Central memory CD8-positive, alpha-beta T cell (primary cell): Measurements from ENCODE around the gene GRSF1.
"Not testable (repeated sequence)": the region's sequence is repeated elsewhere in the genome, so short reads cannot be mapped to it uniquely, and the experiment has no call there.

Source experiments
- ATAC-seq: fragments of 150-1000 bp; cut with Tn5 transposase; replicated peaks from 2 replicates; pipeline ENCODE4 v1.10.0; 2022; ENCODE audit warnings: mild to moderate bottlenecking, moderate FRiP score, moderate number of reproducible peaks; ENCODE audit not compliant: poor library complexity, severe bottlenecking; ENCODE audit errors: extremely low read depth
- DNase-seq, 2 donors: peaks; one replicate each; pipeline ENCODE4 v3.0.0; 2021; ENCODE audit warnings: low spot score in 2 of 2
- H3K27ac Mint-ChIP-seq: one replicate; pipeline ENCODE4 v1.8.0; 2022; ENCODE audit warnings: low read depth, mild to moderate bottlenecking, moderate library complexity, mixed read lengths
- H3K27me3 Mint-ChIP-seq: one replicate; pipeline ENCODE4 v1.8.0; 2022; ENCODE audit warnings: mixed read lengths
- H3K36me3 Mint-ChIP-seq: one replicate; pipeline ENCODE4 v1.8.0; 2022; ENCODE audit warnings: mild to moderate bottlenecking, moderate library complexity, mixed read lengths; ENCODE audit not compliant: insufficient read depth
- H3K4me1 Mint-ChIP-seq: one replicate; pipeline ENCODE4 v1.8.0; 2022; ENCODE audit warnings: mixed read lengths
- H3K4me3 Mint-ChIP-seq: one replicate; pipeline ENCODE4 v1.8.0; 2022; ENCODE audit warnings: mild to moderate bottlenecking, moderate library complexity, mixed read lengths
- H3K9me3 Mint-ChIP-seq: one replicate; pipeline ENCODE4 v1.8.0; 2022; ENCODE audit warnings: mixed read lengths

GRSF1 gene

DNA sequence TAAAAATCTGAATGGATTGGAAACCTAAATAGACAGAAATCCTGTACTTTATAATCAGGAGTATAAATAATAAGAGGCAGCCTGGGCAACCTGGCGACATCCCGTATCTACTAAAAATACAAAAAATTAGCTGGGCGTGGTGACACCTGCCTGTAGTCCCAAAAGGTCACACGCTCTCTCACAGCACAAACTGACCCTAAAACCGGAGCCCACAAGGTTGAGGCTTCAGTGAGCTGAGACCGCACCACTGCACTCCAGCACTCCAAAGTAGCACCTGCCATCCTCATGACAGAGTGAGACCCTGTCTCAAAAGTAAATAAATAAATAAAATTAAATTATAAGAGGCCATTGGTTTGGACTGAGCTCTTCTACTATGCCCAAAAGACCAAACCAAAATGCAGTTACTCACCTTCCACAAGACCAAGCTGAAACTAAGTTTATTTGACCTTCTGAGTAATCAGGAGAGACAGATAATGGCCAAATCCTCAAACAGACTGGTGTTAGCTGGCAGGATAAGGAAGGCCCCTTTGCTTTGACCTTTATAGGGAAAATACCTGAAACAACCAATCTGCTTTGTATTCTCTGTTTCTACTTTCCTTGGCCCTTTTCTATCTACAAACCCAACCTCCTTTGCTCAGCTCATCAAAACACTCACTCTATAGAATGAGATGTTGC lies 3.2 kb upstream of the GRSF1 start:
- DNase-seq (no peak), ATAC-seq (no peak)
- H3K9me3 Mint-ChIP-seq, result no peaks in the 10 kb centered on the region
- H3K27me3 Mint-ChIP-seq, result no peaks in the 10 kb centered on the region
- peaks cover 11% of the 10 kb centered on the region for H3K4me1 Mint-ChIP-seq
- peaks cover 8% of the 10 kb centered on the region for H3K36me3 Mint-ChIP-seq
- H3K27ac Mint-ChIP-seq, result no peak overlapping the region
- H3K4me3 Mint-ChIP-seq, result no peak overlapping the region

DNA sequence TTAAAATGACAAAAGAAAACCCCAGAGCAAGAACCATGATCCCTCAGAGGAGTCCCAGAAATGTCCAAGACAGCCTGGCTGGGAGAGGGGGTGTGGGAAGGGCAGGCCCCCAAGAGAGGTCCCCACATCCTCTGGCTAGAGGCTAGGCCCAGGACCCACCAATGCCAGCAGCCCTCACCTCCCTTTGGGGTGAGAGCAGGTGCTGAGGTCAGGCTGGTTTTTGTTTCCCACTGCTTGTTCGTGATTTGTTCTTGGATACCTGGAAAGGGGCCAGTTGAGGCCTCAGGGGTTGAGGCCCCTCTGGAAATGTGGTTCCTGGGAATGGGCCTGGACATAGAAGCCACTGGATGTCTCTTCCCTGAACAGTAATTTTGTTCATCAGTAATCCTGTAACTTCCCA lies 2.3 kb upstream of the GRSF1 start:
- H3K4me1 Mint-ChIP-seq, result peaks cover 14% of the 10 kb centered on the region
- H3K36me3 Mint-ChIP-seq, result peaks cover 8% of the 10 kb centered on the region
- no peak for ATAC-seq
- no peak for DNase-seq
- H3K9me3 Mint-ChIP-seq, result no peaks in the 10 kb centered on the region
- no peak overlapping the region for H3K27ac Mint-ChIP-seq
- H3K27me3 Mint-ChIP-seq, result no peaks in the 10 kb centered on the region
- H3K4me3 Mint-ChIP-seq, result no peak overlapping the region

DNA sequence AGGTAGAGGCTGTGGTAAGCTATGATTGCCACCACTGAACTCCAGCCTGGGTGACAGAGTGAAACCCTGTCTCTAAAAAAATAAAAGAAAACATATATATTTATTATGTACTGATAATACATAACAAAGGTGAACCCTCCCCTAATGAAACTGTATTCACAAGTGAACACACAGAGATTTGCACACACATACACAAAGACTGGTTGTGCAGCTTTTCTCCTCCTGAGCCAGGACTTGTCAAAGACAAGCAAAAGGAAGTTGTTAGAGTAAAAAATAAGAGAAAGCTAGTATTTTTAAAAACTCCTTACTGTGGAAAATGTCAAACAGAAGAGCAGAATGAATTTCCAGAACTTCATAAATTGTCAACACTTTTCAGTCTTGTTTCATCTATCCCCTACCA lies 1.5 kb upstream of the GRSF1 start:
- Mint-ChIP-seq H3K4me1 (peaks cover 21% of the 10 kb centered on the region), H3K9me3 (no peaks in the 10 kb centered on the region), H3K27ac (no peak overlapping the region), H3K36me3 (peaks cover 10% of the 10 kb centered on the region), H3K27me3 (no peaks in the 10 kb centered on the region), H3K4me3 (no peak overlapping the region)
- DNase-seq, result no peak
- ATAC-seq, result no peak

DNA sequence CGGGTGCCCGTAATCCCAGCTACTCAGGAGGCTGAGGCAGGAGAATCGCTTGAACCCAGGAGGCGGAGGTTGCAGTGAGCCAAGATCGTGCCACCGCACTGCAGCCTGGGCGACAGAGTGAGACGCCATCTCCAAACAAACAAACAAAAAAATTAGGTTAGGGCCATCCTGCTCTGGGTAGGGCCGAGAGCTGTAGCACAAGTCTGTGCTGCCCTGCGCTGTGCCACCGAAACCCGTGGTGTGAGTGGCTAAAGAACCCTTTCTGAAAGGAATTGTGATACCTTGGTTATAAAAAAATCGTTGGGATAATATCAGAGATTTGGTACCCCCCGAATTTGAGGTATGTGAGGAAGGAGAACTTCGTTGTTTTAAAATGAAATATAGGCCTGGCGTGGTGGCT lies 941 bp upstream of the GRSF1 start:
- not testable (repeated sequence) for H3K27ac Mint-ChIP-seq, H3K9me3 Mint-ChIP-seq, ATAC-seq, H3K4me3 Mint-ChIP-seq, DNase-seq, H3K27me3 Mint-ChIP-seq
- H3K36me3 Mint-ChIP-seq, result peaks cover 13% of the 10 kb centered on the region
- H3K4me1 Mint-ChIP-seq, result peaks cover 24% of the 10 kb centered on the region

DNA sequence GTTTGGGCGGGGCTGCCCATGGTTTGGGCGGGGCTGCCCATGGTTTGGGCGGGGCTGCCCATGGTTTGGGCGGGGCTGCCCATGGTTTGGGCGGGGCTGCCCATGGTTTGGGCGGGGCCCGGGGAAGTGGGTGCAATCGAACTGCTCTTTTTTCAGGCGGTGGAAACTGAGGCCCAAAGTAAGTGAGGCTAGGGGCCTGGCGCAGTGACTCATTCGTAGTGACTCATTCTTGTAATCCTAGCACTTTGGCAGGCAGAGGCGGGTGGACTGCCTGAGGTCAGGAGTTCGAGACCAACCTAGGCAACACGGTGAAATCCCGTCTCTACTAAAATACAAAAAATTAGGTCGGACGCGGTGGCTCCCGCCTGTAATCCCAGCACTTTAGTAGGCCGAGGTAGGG lies 447 bp upstream of the GRSF1 start:
- not testable (repeated sequence) for H3K27me3 Mint-ChIP-seq, ATAC-seq, H3K9me3 Mint-ChIP-seq
- Mint-ChIP-seq H3K4me3 (peak overlapping the region; percentile 97), H3K4me1 (peaks cover 24% of the 10 kb centered on the region), H3K27ac (peak overlapping the region; percentile 46), H3K36me3 (peaks cover 17% of the 10 kb centered on the region)
- DNase-seq, result peak; percentile 47 to 53

DNA sequence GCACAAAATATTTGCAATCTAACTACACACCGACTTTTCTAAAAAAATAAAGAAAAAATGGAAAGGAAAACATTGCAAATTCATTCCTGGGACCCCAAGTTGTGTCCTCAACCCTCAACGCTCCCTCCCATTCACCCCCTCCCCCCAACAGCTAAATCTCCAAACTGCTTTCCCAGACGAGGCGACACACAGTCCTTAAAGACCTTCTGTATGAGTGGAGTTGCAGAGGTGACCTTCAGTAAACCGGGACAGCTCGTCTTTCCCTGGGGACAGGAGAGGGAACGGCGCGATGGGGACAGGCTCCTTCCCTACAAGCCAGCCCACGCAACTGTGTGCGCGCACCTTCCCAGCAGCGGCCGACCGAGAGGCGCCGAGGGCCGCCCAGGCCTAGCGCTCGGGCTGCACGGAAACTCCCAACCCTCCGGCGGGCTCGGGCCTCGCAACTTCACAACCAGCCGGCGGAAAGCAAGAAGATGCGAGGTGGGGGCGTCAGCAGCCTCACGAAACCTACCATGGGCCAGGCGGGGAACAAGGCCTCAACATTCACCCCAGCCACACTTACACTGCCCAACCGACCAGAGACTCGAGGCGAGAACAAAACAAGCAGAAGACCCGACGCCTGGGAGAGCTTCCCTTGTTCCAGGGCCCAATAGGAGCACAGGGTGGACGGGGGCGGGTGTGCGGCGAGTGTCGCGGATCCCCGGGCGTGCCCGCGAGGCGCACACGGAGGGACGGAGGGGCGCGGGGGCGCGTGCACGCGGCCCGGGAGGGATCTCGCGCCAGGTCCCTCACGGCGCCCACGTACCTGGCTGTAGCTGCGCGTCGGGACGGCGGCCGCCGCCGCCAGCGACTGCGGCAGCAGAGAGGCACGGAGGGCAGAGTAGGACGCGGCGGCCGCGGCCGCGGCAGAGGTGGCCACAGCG lies 763 bp downstream of the GRSF1 start:
- Mint-ChIP-seq H3K27me3 (no peaks in the 10 kb centered on the region), H3K4me3 (peak overlapping the region; percentile 97), H3K9me3 (no peaks in the 10 kb centered on the region), H3K36me3 (peaks cover 25% of the 10 kb centered on the region), H3K4me1 (peaks cover 30% of the 10 kb centered on the region), H3K27ac (peak overlapping the region; percentile 93)
- ATAC-seq (peak; percentile 63), DNase-seq (peak; percentile 44 to 48)

DNA sequence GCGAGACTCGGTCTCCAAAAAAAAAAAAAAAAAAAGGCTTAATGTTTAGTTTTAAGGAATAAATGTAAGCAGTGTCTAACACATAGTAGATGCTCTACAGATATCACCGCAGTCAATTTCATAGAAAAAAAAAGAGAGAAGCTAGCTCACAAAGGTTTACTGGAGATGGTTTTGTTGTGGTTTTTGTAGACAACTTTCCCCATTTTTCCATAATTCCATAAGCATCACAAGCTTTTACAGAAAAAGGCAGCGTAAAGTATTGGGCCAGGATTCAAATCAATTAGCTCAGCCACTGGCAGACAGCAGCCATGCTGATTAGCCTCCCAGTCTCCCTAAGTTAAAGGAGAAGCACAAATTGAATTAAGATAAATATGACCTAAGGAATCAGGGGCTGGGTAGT lies 1.5 kb downstream of the GRSF1 start:
- peak overlapping the region; percentile 93 for H3K27ac Mint-ChIP-seq
- no peaks in the 10 kb centered on the region for H3K9me3 Mint-ChIP-seq
- no peaks in the 10 kb centered on the region for H3K27me3 Mint-ChIP-seq
- H3K4me3 Mint-ChIP-seq, result peak overlapping the region; percentile 97
- DNase-seq (no peak), ATAC-seq (no peak)
- peaks cover 34% of the 10 kb centered on the region for H3K4me1 Mint-ChIP-seq
- H3K36me3 Mint-ChIP-seq, result peaks cover 28% of the 10 kb centered on the region

DNA sequence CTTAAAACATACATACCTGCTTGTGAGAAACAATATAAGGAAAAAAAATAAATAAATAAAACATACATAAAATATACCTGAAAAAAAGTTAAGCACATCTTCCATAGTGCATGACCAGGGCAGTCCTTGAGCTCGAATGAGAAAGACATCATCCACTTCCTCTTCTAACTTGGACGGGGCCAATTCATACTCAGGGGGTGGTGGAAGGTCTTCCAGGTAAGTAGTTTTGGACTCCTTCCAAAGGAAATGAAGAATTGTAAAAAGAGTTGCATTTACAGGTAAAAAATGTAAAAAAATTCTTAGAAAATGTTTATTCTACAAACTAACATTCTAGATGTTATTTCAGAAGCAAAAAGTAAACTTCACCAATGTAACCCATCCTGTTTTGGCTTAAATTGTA lies 3.6 kb downstream of the GRSF1 start:
- ATAC-seq (no peak), DNase-seq (no peak)
- Mint-ChIP-seq H3K36me3 (peaks cover 42% of the 10 kb centered on the region), H3K9me3 (no peaks in the 10 kb centered on the region), H3K4me3 (no peak overlapping the region), H3K27me3 (no peaks in the 10 kb centered on the region), H3K4me1 (peaks cover 38% of the 10 kb centered on the region), H3K27ac (peak overlapping the region; percentile 27)

DNA sequence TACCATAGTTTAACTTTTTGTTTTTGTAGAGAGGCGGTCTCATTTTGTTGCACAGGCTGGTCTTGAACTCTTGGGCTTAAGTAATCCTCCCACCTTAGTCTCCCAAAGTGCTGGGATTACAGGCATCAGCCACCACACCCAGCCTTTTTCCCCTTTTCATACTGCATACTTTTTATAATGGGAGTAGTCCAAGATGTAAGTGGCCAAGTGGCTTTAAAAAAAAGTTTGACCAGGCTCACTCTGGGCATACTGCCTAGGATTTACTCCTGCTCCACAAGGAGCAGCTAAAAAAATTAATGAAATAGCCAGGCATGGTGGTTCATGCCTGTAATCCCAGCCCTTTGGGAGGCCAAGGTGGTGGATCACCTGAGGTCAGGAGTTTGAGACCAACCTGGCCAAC lies 6.0 kb downstream of the GRSF1 start:
- Mint-ChIP-seq H3K27me3 (no peaks in the 10 kb centered on the region), H3K27ac (no peak overlapping the region), H3K9me3 (no peaks in the 10 kb centered on the region), H3K36me3 (peaks cover 56% of the 10 kb centered on the region), H3K4me1 (peaks cover 33% of the 10 kb centered on the region), H3K4me3 (no peak overlapping the region)
- DNase-seq, result no peak
- ATAC-seq, result no peak

DNA sequence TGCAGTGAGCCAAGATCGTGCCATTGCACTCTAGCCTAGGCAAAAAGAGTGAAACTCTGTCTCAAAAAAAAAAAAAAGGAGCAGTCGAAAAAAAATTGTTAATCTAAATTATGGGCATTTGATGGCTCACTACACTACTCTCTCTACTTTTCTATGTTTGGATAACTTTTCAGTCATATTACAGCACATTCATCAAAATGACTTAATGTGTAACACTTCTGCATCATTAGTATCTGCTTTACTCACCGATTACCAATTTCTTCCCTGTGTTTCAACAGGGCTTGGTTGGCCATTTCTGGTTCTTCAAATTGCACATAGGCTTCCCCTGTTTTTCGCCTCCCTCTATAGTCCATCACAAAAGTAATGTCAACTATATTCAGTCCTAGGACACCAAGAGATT lies 8.4 kb downstream of the GRSF1 start:
- DNase-seq (no peak), ATAC-seq (no peak)
- no peak overlapping the region for H3K4me3 Mint-ChIP-seq
- H3K27ac Mint-ChIP-seq, result no peak overlapping the region
- no peaks in the 10 kb centered on the region for H3K27me3 Mint-ChIP-seq
- H3K4me1 Mint-ChIP-seq, result peaks cover 17% of the 10 kb centered on the region
- no peaks in the 10 kb centered on the region for H3K9me3 Mint-ChIP-seq
- H3K36me3 Mint-ChIP-seq, result peaks cover 71% of the 10 kb centered on the region

DNA sequence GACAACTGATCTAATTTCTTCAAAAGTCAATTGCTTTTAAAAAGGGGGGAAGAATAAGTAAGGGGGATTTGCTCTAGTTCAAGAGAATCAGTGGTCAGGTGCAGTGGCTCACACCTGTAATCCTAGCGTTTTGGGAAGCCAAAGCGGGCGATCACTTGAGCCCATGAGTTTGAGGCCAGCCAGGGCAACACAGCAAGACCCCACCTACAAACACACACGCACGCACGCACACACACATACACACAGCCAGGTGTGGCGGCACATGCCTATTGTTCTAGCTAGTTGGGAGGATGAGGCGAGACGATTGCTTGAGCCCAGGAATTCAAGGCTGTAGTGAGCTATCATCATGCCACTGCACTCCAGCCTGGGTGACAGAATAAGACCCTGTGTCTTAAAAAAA lies 9.6 kb downstream of the GRSF1 start:
- no peaks in the 10 kb centered on the region for H3K9me3 Mint-ChIP-seq
- no peak for DNase-seq

DNA sequence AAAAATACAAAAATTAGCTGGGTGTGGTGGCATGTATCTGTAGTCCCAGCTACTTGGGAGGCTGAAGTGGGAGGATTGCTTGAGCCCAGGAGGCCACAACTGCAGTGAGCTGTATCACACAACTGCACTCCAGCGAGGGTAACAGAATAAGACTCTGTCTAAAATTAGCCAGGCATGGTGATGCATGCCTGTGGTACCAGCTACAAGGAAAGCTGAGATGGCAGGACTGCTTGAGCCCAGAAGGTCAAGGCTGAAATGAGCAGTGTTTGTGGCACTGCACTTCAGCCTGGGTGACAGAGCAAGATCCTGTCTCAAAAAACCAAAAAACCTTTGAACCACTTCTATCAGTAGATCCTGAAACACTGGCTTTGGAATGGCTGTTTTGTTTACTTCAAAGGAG lies 10.2 kb downstream of the GRSF1 start:
- Mint-ChIP-seq H3K4me1 (peaks cover 8% of the 10 kb centered on the region), H3K27ac (no peak overlapping the region), H3K9me3 (no peaks in the 10 kb centered on the region), H3K27me3 (no peaks in the 10 kb centered on the region), H3K4me3 (no peak overlapping the region), H3K36me3 (peaks cover 76% of the 10 kb centered on the region)
- DNase-seq, result no peak
- no peak for ATAC-seq

More for the DNA sequence above, 9.6 kb downstream of the GRSF1 start:
- H3K4me3 Mint-ChIP-seq, result no peak overlapping the region
- peaks cover 75% of the 10 kb centered on the region for H3K36me3 Mint-ChIP-seq
- no peaks in the 10 kb centered on the region for H3K27me3 Mint-ChIP-seq
- no peak for ATAC-seq
- peaks cover 14% of the 10 kb centered on the region for H3K4me1 Mint-ChIP-seq
- H3K27ac Mint-ChIP-seq, result no peak overlapping the region

DNA sequence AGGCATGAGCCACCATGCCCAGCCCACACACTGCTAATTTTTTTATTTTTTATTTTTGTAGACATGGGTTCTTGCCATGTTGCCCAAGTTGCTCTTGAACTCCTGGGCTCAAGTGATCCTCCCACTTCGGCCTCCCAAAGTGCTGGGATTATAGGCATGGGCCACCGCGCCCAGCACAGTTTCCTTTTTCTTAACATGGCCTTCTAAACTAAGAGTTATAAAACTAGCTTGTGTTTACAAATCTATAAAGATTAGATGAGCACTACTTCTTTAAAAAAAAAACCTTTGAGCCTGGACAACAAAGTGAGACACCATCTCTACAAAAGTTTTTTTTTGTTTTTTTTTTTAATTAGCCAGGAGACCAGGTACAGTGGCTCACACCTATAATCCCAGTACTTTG lies 10.7 kb downstream of the GRSF1 start:
- no peak overlapping the region for H3K4me3 Mint-ChIP-seq
- peaks cover 77% of the 10 kb centered on the region for H3K36me3 Mint-ChIP-seq
- H3K4me1 Mint-ChIP-seq, result peaks cover 8% of the 10 kb centered on the region
- DNase-seq (no peak), ATAC-seq (no peak)
- no peaks in the 10 kb centered on the region for H3K27me3 Mint-ChIP-seq
- no peaks in the 10 kb centered on the region for H3K9me3 Mint-ChIP-seq
- no peak overlapping the region for H3K27ac Mint-ChIP-seq
